HG03139 (cell line): Measurements from ENCODE around the gene CBARP.

Source experiments
- ATAC-seq: cut with Tn5 transposase; IDR thresholded peaks from one replicate; pipeline ENCODE4 v1.9.1; 2021; ENCODE audit not compliant: unreplicated experiment

CBARP gene

GRCh38 chr19:1275976-1276627 is 38.3 kb upstream of the CBARP start:
- ATAC-seq, result no peak

GRCh38 chr19:1275260-1275975 is 37.6 kb upstream of the CBARP start, which contains the start of gene FAM174C:
Gene FAM174C (plus strand): TSS chr19:1275530. CDS start chr19:1275550, 20 bp downstream.
- ATAC-seq, result peak; percentile 65

GRCh38 chr19:1274852-1275259 is 37.1 kb upstream of the CBARP start:
- ATAC-seq, result no peak

DNA sequence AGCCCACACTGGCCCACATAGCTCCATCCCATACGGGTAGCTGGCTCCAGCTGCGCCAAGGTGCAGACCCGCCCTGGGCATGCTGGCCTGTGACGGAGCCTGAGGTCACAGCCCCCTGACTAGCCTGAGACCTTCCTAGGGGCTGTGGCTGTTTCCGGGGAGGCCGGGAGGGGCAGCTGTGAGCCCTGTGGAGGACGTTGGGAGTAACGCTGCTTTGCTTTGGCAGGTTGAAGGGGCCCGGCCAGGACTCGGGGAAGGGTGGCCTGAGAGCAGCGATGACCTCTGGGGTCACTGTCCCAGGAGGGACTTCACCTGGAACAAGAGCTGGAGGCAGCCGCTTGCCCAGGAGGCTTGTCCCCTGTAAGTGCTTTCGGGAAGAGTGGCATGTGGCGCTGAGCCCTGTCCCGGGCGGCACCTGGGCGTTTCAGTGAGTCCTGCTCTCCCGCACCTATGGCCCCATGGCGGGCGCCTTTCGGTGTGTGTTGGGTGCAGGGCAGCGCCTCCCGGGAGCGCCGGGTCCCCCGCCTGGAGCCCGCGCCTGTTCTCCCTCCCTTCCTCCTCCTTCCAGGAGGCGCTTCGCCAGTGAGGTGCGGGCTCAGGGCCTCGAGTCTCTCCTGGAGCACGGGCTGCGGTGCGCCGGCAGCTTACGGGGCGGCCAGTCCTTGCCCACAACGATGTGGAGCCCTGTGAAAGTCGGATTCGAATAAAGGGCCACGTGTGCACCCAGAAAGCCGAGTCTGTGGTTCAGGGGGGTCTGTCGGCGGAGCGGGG is 36.5 kb upstream of the CBARP start:
- ATAC-seq, result no peak

- ATAC-seq, result no peak
Measured at GRCh38 chr19:1273263-1274041, 35.6 kb upstream of the CBARP start.

- ATAC-seq, result no peak
Measured at GRCh38 chr19:1272423-1273262, 34.8 kb upstream of the CBARP start.

DNA sequence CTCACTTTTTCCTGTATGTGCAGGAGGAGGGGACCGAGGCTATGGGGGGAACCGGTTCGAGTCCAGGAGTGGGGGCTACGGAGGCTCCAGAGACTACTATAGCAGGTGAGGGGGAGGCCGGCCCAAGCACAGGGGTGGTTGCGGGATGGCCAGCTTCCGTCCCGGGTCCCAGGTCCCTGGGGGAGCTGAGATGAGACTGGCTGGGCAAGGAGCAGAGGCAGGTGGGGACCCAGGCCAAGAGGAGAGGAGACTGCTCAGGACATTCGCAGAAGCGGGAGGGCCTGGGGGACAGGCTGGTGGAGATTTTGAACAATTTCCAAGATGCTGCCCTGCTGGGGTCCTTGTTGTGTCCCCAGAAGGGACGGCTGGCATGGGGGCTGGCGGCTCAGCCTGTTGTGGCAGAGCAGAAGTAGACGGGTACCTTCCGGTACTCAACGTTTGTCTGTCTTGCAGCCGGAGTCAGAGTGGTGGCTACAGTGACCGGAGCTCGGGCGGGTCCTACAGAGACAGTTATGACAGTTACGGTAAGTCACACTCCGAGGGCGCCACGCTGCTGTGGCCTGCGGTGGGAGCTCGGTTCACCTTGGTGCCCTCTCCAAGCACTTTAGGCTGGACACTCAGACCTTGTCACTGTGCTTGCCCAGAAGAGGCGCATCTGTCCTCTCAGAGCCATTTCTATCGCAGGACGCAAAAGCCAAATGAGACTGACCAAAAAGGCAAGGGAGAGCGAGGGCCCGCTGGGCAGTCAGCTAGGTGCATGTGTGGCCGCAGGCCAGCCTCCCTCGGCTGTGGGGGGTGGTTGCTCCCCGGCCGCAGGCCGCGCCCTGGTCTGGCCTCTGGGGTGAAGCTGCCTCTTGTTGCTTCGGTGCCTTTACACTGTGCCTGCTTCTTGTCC is 34.0 kb upstream of the CBARP start:
- ATAC-seq, result no peak

DNA sequence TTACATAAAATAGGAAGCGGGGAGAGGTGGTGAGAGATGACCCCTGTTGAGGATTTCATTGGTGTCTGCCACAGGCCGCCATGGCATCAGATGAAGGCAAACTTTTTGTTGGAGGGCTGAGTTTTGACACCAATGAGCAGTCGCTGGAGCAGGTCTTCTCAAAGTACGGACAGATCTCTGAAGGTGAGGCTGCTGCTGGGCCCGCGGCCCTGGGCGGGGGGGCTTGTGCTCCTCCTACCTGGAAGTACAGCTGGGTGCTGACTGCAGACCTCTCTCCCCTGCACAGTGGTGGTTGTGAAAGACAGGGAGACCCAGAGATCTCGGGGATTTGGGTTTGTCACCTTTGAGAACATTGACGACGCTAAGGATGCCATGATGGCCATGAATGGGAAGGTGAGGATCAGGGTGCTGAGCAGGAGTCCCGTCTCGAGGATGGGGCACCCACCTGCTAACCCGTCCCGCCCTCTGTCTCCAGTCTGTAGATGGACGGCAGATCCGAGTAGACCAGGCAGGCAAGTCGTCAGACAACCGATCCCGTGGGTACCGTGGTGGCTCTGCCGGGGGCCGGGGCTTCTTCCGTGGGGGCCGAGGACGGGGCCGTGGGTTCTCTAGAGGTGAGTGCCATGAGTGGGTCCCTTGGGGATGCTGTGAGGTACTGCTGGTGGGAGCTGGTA is 33.2 kb upstream of the CBARP start:
- ATAC-seq, result no peak

DNA sequence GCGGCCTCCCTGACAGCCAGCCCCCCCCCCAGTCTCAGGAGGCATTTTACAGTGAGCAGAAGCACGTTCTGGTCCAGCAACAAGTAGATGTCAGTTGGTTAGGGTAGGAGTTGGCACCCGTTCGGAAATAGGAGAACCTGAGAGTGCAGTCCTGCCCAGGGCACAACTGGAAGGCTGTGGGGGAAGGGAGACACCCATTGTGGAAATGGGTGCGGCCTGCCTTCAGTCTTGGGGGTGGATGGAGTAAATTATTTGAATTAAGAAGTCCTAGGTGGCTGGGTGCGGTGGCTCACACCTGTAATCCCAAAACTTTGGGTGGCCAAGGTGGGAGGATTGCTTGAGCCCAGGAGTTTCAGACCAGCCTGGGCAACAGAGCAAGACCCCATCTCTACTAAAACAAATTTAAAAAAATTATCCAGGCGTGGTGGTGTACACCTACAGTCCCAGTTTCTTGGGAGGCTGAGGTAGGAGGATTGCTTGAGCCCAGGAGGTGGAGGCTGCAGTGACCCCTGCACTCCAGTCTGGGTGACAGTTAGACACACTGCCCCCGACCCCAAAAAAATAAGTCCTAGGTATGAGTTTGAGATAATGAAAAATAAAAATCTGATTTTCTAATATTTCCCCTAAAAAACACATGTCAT is 32.5 kb upstream of the CBARP start:
- no peak for ATAC-seq

DNA sequence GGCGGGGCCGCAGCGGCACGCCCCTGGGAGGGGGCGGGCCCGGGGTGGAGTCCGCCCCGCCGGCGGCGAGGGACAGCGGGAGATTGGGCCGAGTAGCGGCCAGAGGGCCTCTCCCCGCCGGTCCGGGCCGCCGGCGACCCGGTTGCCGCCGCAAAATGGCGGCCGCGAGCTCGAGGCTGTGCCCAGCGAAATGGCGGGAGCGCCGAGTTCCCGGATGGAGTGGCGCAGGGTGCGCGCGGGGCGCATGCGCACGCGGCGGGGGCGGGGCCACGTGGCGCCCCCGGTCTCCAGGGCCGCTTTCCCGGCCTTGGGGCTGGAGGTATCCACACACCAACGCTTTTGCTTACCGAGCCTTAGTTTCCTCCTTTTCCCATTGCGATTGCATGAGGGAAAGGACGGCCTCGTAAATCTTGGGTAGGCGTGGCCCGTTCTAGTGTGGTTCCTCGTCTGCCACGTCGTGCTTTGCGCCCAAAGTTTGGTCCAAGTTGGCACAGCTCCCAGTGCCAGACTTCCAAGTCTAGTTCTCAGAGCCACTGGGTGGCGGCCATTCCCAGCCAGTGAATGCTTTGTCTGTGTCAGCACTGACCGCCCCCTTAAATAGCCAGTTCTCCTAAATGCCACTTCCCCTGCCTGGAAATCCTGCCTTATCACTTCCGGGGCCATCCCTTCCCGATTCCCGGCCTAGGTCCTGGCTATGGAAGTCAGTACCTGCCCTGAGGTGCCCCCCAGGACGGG is 31.8 kb upstream of the CBARP start:
- ATAC-seq, result peak; percentile 17

DNA sequence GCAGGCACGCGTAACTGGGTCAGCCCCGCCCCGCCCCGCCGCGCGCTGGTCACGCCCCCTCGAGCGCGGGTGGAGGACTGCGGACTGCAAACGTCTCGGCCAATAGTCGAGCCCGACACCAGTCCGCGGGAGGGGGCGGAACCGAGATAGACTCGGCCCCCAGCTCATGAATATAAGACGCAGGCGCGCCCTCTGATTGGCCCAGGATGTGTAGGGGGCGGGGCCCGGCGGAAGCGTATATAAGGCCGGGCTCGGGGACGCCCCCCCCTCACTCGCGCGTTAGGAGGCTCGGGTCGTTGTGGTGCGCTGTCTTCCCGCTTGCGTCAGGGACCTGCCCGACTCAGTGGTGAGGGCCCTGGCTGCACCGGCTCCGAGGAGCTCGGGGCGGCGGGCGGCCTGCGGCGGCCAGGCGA is 31.3 kb upstream of the CBARP start, which contains the start of gene CIRBP:
TSS of gene CIRBP (plus strand) at position 268 of the 413 bp plus-strand sequence. CDS start 1,602 bp downstream, outside the sequence.
- ATAC-seq, result peak; percentile 50

DNA sequence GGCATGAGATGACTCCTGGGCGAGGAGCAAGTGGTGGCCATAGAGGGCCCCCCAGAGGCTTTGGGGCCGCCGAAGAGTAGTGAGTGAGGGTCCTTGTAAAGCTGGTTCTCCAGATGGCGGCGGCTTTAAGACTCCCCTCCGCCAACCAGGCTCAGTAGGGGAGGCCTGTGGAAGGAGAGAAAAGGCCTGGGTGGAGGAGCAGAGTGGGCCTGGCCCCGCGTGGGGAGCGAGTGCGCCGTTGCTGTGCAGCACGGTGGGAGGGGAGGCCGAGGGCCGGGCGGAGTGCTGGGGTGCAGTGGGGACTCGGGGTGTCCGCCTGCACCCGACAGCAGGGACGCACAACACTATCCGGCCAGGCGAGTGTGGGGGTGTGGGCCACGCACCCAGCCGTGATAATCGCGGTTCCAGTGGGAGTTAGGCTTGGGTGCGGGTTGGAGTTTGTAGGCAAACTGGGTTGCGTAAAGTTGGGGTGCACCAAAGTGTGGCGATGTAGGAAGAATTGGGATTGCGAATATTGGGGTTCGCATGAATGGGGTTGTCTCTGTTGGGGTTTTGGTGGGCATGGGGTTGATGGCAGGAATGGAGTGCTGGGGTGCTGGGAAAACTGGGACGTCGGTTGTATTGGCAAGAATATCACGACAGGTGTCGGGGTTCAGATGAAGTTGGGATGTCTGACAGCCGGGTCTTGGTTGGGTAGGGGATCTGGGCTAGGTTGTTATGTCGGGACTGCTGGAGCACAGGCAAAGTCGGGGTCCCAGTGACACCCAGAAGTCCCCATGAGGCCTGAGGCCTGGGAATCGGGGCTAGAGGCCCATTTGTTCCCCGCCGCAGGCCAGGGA is 30.6 kb upstream of the CBARP start:
- no peak for ATAC-seq

GRCh38 chr19:1267477-1268225 is 29.8 kb upstream of the CBARP start:
- no peak for ATAC-seq

DNA sequence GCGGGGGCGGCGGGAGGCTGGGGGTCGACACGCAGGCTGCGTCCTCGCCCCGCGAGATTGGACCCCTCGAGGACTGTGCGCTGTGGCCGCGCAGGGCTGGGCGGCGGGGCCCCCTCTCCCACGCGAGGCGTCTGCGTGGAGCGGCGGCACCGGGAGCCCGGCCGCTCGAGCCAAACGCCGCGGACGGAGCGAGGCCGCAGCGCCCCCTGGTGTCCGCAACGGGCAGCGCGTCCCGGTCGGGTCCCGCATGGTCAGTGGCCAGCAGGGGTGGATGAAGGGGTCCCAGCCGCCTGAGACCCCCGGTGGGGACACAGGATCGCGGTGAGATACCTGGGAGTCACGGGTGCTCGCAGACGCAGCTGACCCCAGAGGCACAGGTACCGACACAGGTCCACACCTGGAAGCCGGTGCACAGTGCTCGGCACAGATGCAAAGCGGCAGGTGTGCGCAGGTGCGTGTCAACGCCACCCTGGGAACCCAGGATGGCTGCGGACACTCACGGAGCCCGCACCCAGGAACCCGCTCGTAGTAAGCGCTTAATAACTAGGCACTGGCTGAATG is 29.2 kb upstream of the CBARP start:
- no peak for ATAC-seq

DNA sequence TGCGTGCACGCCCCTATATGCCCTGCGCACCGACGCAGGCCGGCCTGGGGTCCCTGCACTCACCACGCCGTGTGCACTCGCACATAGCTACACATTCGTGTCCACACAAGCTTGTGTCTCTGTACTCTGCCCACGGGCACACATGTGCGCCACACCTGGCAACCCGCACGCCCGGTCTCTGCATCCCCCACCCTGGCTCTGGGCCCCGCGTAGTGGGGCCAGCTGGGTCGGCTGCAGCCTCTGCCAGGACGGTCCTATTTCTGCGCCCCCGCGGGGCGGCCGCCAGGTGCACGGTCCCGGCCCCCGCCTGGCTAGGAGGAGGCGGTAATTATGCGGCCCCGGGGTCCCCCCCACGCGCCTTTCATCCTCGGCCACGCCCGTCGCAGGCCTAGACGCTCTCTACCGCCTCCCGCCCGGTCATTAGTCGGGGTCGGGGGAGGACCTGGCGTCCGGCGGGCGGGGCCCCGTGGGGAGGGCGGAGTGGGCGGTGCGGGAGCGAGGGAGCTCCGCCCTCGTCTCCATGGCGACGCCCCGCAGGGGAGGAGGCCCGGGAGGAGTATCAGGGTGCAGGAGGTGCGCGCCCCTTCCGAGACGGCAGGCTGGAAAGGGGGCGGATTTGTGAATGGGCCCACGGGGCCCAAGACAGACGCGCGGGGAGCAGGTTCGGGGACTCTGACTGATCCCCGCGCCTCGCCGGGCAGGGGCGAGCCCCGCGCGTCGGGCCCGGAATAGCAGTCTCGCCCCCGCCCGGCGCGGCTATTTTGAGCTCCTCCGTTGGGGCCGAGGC is 28.5 kb upstream of the CBARP start:
- peak; percentile 23 for ATAC-seq
